HG03159 (cell line): ENCODE results near the gene PDZK1IP1.
"Not testable (repeated sequence)": the region's sequence is repeated elsewhere in the genome, so short reads cannot be mapped to it uniquely, and the experiment has no call there.

Experiments used
- ATAC-seq: cut with Tn5 transposase; IDR thresholded peaks from one replicate; pipeline ENCODE4 v1.9.1; 2021; ENCODE audit warnings: mild to moderate bottlenecking, moderate library complexity; ENCODE audit not compliant: unreplicated experiment

The PDZK1IP1 gene

DNA sequence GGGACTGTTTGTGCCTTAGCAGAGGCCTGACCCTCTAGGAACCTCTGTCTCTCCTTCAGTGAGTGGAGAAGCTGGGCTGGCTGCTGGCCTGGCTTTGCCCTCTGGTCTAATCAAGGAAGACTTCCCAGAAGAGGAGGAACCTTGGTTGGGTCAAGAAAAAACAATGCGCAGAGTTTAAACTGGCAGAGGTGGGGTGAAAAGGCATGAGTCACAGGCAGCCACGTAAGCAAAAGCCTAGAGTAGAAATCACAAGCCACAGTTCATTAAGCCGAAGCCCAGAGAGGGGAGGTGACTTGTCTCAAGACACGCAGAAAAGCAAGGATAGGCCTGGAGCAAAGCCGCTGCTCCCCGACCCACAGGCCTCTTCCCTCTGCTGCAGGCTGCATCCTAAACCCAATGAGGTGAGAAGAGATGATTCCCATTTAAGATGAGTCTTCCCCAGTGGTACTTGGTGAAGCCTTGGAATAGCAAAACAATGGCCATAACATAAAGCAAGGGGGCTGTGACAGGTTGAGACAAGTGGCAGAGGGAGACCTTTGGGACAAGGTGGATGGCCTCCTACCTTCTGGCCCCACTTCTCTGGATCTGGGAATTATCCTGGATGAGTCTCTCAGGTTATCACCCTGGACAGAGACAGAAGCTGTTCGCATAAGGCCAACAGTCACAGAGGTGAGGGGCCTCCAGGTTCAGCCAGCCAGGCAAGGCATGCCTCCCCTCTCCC, 7.7 kb downstream of the PDZK1IP1 start:
- no peak for ATAC-seq

- ATAC-seq: no peak
Measured at GRCh38 chr1:47181095-47181954, 8.5 kb downstream of the PDZK1IP1 start.

DNA sequence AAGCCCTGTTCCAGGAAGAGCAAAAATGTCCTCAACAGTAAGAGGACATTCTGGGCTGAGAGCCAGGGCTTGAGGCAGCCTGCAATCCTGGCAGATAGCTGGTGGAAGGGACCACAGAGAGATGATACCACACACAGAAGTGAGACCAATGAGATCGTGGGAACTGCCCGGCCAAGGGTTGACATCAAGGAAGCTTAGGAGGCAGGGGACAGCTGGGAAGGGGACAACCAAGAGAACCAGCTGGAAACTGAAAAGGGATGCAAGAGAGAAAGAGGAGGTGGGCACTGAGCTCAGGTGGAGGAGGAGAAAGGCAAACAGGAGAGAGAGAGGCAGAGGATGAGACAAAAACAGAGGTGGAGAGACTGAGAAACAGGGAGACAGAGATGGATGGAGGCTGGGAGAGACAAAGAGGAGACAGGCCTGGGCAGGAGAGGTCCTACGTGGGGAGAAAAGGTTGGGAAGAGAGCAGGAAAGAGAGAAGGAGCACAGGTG, 9.2 kb downstream of the PDZK1IP1 start:
- ATAC-seq: no peak

DNA sequence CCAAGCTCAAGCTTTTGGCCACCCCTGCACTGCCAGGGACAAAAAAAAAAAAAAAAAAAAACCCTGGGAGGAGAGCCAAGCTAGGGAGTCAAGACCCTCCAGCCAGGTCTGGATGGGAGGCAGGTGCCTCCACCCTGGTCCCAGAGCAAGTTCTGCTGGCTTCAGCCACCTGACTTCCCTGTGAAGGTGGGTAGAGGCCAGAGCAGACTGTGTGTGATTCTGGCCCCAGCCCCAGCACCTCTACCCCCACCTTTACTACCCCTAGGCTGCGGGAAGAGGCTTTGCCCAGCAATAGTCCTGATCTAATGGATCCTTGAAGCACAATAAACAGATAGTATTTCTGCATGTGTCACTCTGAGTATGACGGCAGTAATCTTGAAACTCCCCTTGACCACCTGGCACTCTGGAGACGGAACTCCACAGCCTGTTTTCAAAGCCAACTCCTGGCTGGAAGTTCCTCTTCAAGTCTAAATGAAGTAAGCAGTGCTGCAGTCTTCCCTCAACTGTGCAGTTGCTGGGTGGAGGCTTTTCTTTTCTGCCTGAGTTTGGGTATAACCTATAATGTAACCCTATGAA, 9.8 kb downstream of the PDZK1IP1 start:
- ATAC-seq: no peak

DNA sequence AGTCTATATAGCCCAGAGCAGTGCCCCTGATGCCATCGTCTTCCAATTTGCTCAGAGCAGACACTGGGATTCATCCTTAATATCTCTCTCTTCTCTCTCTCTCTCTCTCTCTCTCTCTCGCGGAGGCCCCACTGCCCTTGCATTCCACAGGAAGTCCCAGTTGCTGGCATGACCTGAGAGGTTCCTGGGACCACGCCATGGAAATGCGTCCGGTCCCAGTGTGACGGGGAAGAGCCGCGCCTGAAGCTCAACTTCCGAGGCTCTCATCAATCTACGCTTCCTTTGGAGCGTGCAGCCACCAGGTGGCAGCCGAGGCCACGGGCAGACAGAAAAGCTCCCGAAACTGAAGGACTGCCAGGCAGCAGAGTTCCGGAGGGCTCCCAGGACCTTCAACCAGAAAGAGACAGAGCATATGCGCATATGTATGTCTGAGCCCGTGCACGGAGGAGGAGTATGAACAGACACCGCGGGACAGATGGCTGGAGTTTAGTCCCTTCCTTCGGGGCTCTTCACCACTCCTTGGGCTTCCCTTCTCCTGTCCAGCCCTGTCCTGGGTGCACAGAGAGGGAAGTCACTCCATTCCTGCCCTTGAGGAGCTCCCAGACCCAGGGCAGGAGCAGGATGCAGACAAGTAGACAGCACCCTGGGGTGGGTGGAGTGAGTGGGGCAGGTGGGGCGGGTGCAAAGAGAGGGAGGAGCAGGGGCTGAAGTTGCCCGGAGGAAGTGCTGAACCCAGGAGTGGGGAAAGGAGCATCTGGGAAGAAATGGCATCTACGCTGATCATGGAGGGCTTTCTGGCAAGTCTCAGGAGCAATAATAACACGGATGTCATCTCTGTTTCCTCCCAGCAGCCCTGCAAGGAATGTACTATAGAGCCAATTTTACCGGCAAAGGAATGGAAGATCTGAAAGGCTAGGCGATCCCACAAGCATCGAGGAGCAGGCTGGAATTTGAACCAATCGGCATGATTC, 10.5 kb downstream of the PDZK1IP1 start:
- ATAC-seq: peak; percentile 77

DNA sequence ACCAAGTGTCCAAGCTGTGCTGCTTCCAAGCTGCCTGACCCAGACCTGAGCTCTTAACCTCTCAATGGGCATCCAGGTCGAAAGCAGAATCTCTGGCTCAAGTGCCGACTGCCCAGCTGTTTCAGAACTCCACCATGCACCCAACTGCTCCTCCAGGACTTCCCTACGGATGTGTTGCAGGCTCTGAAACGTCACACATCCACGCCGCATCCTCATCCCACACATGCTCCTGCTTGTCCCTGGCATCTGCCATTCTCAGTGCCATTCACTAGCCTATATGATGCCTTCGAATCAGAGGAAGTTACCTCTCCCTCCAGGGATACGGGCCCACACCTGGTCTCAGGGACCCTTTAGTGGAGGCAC, 11.2 kb downstream of the PDZK1IP1 start:
- no peak for ATAC-seq

GRCh38 chr1:47178020-47178419, 11.8 kb downstream of the PDZK1IP1 start:
- ATAC-seq: no peak

DNA sequence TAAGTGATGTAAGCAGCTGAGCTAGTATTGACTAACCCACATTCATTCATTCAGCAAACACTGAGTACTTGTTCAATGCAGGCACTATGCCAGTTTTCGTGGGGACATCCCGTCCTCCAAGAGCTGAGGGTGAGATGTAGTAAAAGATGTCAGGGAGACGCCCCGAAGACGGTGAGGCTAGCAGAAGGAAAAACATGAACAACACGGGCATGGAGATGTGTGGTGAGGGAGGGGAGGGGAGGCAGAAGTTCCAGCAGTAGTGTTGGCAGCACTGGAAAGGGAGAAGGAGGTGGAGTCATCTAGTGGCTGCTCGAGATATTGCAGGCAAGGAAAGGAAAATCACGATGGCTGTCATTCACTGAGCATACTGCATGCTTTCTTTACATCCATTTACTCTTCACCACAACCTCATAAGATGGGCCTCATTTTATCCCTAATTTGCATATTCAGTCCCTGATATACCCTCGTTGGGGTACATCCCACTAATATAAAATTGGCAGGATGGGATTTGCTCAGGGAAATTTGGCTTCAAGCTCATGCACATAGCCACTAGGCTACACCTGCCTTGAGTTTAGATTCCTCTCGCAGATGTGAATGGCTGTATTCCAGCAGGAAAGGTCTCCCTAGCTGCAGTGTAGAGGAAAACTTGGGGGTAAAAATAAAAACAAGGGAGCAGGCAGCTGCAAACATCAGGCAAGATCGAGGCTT, 14.5 kb downstream of the PDZK1IP1 start:
- peak; percentile 42 for ATAC-seq

GRCh38 chr1:47174656-47175020, 15.2 kb downstream of the PDZK1IP1 start:
- ATAC-seq: no peak

DNA sequence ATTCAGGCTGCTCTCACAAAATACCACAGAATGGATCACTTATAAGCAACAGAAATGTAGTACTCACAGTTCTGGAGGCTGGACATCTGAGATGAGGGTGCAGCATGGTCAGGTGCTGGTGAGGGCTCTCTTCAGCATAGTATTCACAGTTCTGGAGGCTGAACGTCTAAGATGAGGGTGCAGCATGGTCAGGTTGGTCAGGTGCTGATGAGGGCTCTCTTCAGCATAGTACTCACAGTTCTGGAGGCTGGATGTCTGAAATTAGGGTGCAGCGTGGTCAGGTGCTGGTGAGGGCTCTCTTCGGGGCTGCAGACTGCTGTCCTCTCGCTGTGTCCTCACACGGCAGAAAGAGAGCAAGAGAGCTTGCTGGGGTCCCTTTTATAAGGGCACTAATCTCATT, 17.1 kb downstream of the PDZK1IP1 start:
- no peak for ATAC-seq

DNA sequence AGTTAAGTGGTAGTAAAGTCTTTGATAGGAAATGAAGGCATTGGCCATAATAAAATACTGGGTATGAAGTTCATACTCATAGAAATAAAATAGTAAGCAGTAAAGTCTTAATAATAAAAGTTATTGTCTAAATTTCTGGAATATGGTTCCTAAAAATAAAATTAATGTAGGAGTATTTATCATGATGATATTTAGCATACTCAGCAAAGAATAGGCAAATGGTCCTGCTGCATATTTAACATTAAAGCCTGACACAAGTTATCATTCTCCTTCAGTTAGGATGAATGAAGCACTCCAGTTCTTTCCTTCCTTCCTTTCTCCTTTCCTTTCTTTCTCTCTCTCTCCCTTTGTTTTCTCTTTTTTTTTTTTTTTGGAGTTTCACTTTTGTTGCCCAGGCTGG, 25.3 kb downstream of the PDZK1IP1 start:
- no peak for ATAC-seq

DNA sequence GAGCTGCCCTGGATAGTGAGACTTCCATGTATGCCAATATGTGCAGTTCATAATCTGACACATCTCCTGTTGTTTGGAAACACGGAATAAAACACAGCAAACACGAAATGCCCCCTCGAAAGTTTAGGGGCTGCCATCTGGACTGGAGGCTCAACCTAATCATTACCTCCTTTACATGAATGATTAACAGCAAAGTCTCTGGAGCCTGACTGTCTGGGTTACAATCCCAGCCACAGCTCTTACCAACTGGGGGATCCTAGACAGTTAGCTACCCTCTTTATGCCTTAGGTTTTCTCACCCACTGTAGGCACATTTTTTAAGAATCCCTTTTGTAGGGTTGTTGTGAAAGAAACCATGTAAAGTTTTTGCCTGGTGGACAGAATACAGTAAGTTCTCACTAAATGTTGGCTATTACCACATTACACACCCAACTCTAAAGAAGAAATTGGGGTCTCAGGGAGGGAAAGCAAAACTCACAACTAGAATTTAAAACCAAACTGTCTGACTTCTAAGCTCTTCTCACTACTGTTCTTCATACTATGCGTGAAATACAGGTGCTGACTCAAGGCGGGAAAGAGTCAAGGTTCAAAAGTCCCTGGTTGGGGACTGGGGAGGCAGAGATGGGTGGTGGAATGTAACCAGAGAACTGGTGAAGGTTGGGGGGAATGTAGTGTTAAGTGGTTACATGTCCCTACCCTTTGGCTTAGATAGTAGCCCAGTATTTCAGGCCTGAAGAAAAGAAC, 28.4 kb downstream of the PDZK1IP1 start:
- no peak for ATAC-seq

DNA sequence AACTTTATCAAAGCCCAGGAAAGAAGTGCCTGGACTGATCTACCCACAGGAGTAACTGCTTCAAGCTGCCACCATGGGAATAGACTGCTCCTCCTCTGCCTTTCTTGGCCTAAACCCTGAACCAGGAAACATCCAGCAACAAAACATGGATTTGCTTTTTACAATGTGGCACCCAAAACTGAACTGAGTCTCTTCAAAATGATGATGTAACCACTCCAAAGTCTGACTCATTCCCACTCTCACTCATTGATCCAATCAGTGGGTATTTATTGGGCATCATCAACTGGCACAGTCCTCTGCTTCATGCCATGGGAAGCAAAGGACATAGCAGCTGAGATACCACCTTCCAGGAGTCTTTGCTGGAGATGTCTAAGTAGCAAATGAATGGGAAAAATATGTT, 29.1 kb downstream of the PDZK1IP1 start:
- no peak for ATAC-seq

DNA sequence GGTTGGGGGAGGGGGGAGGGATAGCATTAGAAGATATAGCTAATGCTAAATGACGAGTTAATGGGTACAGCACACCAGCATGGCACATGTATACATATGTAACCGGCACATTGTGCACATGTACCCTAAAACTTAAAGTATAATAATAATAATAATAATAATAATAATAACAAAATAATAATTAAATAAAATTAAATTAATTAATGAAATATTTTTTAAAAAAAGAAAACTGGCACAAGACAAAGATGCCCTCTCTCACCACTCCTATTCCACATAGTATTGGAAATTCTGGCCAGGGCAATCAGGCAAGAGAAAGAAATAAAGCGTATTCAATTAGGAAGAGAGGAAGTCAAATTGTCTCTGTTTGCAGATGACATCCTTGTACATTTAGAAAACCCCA, 31.9 kb downstream of the PDZK1IP1 start:
- ATAC-seq: not testable (repeated sequence)

DNA sequence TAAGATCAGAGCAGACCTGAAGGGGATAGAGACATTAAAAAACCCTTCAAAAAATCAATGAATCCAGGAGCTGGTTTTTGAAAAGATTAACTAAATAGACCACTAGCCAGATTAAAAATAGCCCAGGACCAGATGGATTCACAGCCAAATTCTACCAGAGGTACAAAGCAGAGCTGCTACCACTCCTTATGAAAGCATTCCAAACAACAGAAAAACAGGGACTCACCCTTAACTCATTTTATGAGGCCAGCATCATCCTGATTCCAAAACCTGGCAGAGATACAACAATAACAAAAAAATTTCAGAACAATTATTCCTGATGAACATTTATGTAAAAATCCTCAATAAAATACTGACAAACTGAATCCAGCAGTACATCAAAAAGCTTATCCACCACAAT, 33.4 kb downstream of the PDZK1IP1 start:
- not testable (repeated sequence) for ATAC-seq

- ATAC-seq: not testable (repeated sequence)
Measured at GRCh38 chr1:47149162-47149561, 40.7 kb downstream of the PDZK1IP1 start.

DNA sequence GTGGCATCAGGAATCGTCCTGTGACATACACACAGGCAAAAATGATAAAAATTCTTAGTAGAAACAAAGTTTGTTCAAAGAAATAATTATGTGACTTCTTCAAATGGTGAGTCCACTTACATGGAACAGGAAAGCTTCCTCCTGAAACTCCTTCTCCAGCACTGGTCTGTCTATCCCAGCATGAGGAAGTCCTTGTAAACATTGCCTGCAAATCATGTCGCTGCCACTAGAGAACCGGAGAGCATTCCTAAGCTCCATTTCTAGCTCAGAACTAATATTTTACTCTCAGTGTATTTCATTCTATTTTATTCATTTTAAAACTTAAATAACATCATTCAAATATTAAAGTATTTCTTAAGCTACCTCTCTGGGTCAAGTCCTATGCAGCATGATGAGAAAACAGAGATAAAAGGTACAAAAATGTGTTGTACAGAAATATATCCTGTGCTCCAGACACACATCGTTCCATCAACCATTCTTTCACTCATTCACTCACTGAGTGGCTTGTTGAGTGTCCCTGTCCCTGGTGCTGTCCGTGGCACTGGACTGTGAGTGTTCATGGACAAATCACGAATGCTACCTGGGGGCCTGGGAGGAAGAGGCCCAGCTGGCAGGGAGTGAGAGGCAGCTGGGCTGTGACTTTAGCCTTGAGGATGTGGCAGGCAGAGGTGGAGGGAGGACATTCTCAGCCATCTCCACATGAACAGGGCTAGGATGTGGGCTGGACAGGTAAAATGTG, 42.6 kb downstream of the PDZK1IP1 start:
- no peak for ATAC-seq

- not testable (repeated sequence) for ATAC-seq
Measured at GRCh38 chr1:47146495-47146894, 43.3 kb downstream of the PDZK1IP1 start.

GRCh38 chr1:47143654-47144053, 46.2 kb downstream of the PDZK1IP1 start:
- not testable (repeated sequence) for ATAC-seq
